ENCODE data around the gene ITGA11.

DNA sequence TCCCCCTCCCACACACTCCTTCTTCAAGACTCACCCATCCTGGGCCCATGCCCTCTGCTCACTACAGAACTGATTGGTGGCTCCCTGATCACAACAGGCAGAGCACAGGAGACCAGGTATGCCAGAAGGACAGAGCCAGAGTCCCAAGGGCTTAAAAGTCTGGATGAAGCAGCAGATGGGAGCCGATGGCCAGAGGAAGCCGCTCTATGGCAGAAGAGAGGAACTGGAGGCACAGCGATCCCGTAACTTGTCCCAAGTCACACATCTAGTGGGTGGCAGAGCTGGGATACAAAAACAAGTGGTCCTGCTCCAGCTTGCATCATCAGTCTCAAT lies 20.7 kb downstream of the ITGA11 start:
- TF ChIP-seq, protein P1, sequence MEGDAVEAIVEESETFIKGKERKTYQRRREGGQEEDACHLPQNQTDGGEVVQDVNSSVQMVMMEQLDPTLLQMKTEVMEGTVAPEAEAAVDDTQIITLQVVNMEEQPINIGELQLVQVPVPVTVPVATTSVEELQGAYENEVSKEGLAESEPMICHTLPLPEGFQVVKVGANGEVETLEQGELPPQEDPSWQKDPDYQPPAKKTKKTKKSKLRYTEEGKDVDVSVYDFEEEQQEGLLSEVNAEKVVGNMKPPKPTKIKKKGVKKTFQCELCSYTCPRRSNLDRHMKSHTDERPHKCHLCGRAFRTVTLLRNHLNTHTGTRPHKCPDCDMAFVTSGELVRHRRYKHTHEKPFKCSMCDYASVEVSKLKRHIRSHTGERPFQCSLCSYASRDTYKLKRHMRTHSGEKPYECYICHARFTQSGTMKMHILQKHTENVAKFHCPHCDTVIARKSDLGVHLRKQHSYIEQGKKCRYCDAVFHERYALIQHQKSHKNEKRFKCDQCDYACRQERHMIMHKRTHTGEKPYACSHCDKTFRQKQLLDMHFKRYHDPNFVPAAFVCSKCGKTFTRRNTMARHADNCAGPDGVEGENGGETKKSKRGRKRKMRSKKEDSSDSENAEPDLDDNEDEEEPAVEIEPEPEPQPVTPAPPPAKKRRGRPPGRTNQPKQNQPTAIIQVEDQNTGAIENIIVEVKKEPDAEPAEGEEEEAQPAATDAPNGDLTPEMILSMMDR (conservative IDR thresholded peaks at IDR 0.05), result no peak
- TF ChIP-seq EZH2 (IDR thresholded peaks at IDR 0.05; ENCODE audit: low read depth), result no peak

Measured in PC-9 (cell line).